NCI-H2107 treated with DMSO at 0.1 percent for 48 hours (cell line): ENCODE measurements around the gene TGDS.

ENCODE experiments used
- DNase-seq: peaks from one replicate; lab custom pipeline; 2025; ENCODE audit not compliant: unreplicated experiment; lab: John Stamatoyannopoulos, UW

The TGDS gene

GRCh38 chr13:94601446-94602431 lies 5.8 kb upstream of the TGDS start, which contains the start of gene GPR180:
TSS of gene GPR180 (plus strand) at chr13:94601857. CDS start at chr13:94601928, 71 bp downstream.
- DNase-seq = peak; percentile 93

- no peak for DNase-seq
Measured at GRCh38 chr13:94599877-94600276, 3.9 kb upstream of the TGDS start.

GRCh38 chr13:94598281-94598680 lies 2.3 kb upstream of the TGDS start:
- no peak for DNase-seq

- DNase-seq = no peak
Measured at GRCh38 chr13:94596575-94596971, 621 bp upstream of the TGDS start.

GRCh38 chr13:94595001-94595949 lies 677 bp downstream of the TGDS start:
- no peak for DNase-seq

- DNase-seq = no peak
Measured at GRCh38 chr13:94590744-94591143, 5.2 kb downstream of the TGDS start.

GRCh38 chr13:94588541-94588940 lies 7.4 kb downstream of the TGDS start:
- no peak for DNase-seq

- no peak for DNase-seq
Measured at GRCh38 chr13:94586371-94586770, 9.6 kb downstream of the TGDS start.

GRCh38 chr13:94585543-94586101 lies 10.3 kb downstream of the TGDS start:
- no peak for DNase-seq

GRCh38 chr13:94583926-94584325 lies 12.0 kb downstream of the TGDS start:
- no peak for DNase-seq

GRCh38 chr13:94579063-94579462 lies 16.9 kb downstream of the TGDS start:
- DNase-seq = no peak

- no peak for DNase-seq
Measured at GRCh38 chr13:94569615-94570014, 26.3 kb downstream of the TGDS start.

GRCh38 chr13:94568443-94568842 lies 27.5 kb downstream of the TGDS start:
- no peak for DNase-seq

- DNase-seq = no peak
Measured at GRCh38 chr13:94567581-94567980, 28.4 kb downstream of the TGDS start.

- no peak for DNase-seq
Measured at GRCh38 chr13:94561126-94561525, 34.8 kb downstream of the TGDS start.

GRCh38 chr13:94560116-94560515 lies 35.8 kb downstream of the TGDS start:
- DNase-seq = no peak

GRCh38 chr13:94559222-94559795 lies 36.6 kb downstream of the TGDS start:
- no peak for DNase-seq

- no peak for DNase-seq
Measured at GRCh38 chr13:94558716-94559115, 37.2 kb downstream of the TGDS start.

GRCh38 chr13:94557684-94558235 lies 38.2 kb downstream of the TGDS start:
- no peak for DNase-seq

- no peak for DNase-seq
Measured at GRCh38 chr13:94556621-94557020, 39.3 kb downstream of the TGDS start.

- no peak for DNase-seq
Measured at GRCh38 chr13:94556041-94556440, 39.9 kb downstream of the TGDS start.
